ENCODE data around the gene ITGAX.

- TF ChIP-seq POLR2AphosphoS5 (IDR thresholded peaks at IDR 0.05; ENCODE audit: borderline replicate concordance, low read depth, low read length) (no peak), EZH2 (IDR thresholded peaks at IDR 0.05) (no peak), FOXP2 (optimal IDR thresholded peaks at IDR 0.05; ENCODE audit: control extremely low read depth, extremely low read length, insufficient read depth) (no peak)
Observed at GRCh38 chr16:31421587-31421986, 66.6 kb downstream of the ITGAX start.

All from SK-N-MC (cell line).